PFSK-1 (cell line): Measurements from ENCODE around the gene ATPAF1.

Source experiments
- FOXP2 ChIP-seq: optimal IDR thresholded peaks from 2 replicates; pipeline ENCODE3; 2011; ENCODE audit warnings: borderline replicate concordance, control low read depth, inconsistent platforms; ENCODE audit not compliant: insufficient read depth; ENCODE audit errors: extremely low read length, extremely low read depth
- POLR2AphosphoS5 ChIP-seq: IDR thresholded peaks from 2 replicates; pipeline ENCODE4 v1.6.1; 2012; ENCODE audit warnings: low read depth, mild to moderate bottlenecking, control low read depth, low read length, moderate library complexity
- REST ChIP-seq, 2 experiments: IDR thresholded peaks; 2 replicates each; pipeline versions ENCODE4 v1.6.1 to v1.8.0; 2011 to 2012; ENCODE audit warnings: low read depth in 2 of 2, low read length in 2 of 2, control low read depth in 1 of 2, inconsistent platforms in 1 of 2, mild to moderate bottlenecking in 1 of 2, moderate library complexity in 1 of 2; ENCODE audit not compliant: insufficient read depth in 1 of 2
- SIN3A ChIP-seq: IDR thresholded peaks from 2 replicates; pipeline ENCODE4 v1.6.1; 2012; ENCODE audit warnings: mild to moderate bottlenecking, low read length, moderate library complexity, borderline replicate concordance; ENCODE audit not compliant: insufficient read depth
- TAF1 ChIP-seq: IDR thresholded peaks from 2 replicates; pipeline ENCODE4 v1.6.1; 2012; ENCODE audit warnings: low read length, control low read depth, borderline replicate concordance; ENCODE audit not compliant: insufficient read depth

The ATPAF1 gene

GRCh38 chr1:46692811-46693770 lies 24.9 kb upstream of the ATPAF1 start:
- TF ChIP-seq SIN3A (no peak), TAF1 (no peak), FOXP2 (no peak), REST (IDR thresholded peaks at IDR 0.05; ENCODE audit: insufficient read depth in 1 of 2, low read depth in 2 of 2, low read length in 2 of 2) (no peak), POLR2AphosphoS5 (no peak)

- TF ChIP-seq TAF1 (no peak), POLR2AphosphoS5 (no peak), FOXP2 (no peak), REST (IDR thresholded peaks at IDR 0.05; ENCODE audit: insufficient read depth in 1 of 2, low read depth in 2 of 2, low read length in 2 of 2) (no peak), SIN3A (no peak)
Measured at GRCh38 chr1:46691997-46692790, 24.0 kb upstream of the ATPAF1 start.

GRCh38 chr1:46690931-46691421 lies 22.8 kb upstream of the ATPAF1 start:
- TF ChIP-seq FOXP2 = no peak
- TF ChIP-seq TAF1 = no peak
- no peak for TF ChIP-seq REST (IDR thresholded peaks at IDR 0.05; ENCODE audit: insufficient read depth in 1 of 2, low read depth in 2 of 2, low read length in 2 of 2)
- no peak for TF ChIP-seq POLR2AphosphoS5
- TF ChIP-seq SIN3A = no peak

GRCh38 chr1:46689897-46690296 lies 21.7 kb upstream of the ATPAF1 start:
- TF ChIP-seq SIN3A (no peak), POLR2AphosphoS5 (no peak), TAF1 (no peak), FOXP2 (no peak), REST (IDR thresholded peaks at IDR 0.05; ENCODE audit: insufficient read depth in 1 of 2, low read depth in 2 of 2, low read length in 2 of 2) (no peak)
